ENCODE measurements around the gene ACVR1C. TPM values are rescaled to one million over a fixed set of nuclear protein-coding genes. Genes with fewer than 3 reads are reported as not detected.
A peak's percentile ranks its signal among the peaks of the same experiment; 100 is the strongest.

The ACVR1C gene
- total RNA-seq, 1 experiment from 2014 or later = 0.40 TPM

DNA sequence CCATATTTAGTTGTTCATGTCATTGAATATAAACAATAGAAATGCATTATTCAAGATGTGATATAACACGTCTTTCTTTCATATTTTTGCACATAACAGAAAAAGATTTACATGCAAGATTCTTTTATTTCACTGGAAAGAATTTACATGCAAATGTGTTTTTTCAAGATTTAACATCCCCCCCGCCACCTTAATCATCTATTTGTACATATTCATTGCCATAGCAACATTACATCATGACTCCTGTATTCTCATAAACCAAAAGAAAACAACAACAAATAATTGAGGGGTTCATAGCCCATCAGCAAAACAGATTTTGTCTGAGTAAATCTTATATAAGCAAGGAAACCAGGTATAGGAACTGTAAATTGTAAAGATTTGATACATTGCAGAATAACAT lies 3.2 kb upstream of the ACVR1C start:
- H3K4me1 ChIP-seq (ENCODE audit: insufficient read depth, low read length) = peaks cover 9% of the 10 kb centered on the region; the same call in 1 of the 2 replicates
- H3K4me2 ChIP-seq (ENCODE audit: low read length) = no peak overlapping the region
- TF ChIP-seq, protein P1, sequence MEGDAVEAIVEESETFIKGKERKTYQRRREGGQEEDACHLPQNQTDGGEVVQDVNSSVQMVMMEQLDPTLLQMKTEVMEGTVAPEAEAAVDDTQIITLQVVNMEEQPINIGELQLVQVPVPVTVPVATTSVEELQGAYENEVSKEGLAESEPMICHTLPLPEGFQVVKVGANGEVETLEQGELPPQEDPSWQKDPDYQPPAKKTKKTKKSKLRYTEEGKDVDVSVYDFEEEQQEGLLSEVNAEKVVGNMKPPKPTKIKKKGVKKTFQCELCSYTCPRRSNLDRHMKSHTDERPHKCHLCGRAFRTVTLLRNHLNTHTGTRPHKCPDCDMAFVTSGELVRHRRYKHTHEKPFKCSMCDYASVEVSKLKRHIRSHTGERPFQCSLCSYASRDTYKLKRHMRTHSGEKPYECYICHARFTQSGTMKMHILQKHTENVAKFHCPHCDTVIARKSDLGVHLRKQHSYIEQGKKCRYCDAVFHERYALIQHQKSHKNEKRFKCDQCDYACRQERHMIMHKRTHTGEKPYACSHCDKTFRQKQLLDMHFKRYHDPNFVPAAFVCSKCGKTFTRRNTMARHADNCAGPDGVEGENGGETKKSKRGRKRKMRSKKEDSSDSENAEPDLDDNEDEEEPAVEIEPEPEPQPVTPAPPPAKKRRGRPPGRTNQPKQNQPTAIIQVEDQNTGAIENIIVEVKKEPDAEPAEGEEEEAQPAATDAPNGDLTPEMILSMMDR (conservative IDR thresholded peaks at IDR 0.05; ENCODE audit: low read depth, low read length) = no peak
- TF ChIP-seq EZH2phosphoT487 (IDR thresholded peaks at IDR 0.05; ENCODE audit: borderline replicate concordance, low read length) (no peak), EZH2 (IDR thresholded peaks at IDR 0.05; ENCODE audit: low read length, unreplicated experiment) (no peak)
- H3K4me3 ChIP-seq (ENCODE audit: low read length) = no peak overlapping the region
- no peaks in the 10 kb centered on the region for H3K79me2 ChIP-seq (ENCODE audit: low read length)
- DNase-seq = no peak
- H3K9ac ChIP-seq (ENCODE audit: low read length) = no peak overlapping the region
- H3K36me3 ChIP-seq (ENCODE audit: low read depth, low read length) = no peaks in the 10 kb centered on the region
- H3K27ac ChIP-seq (ENCODE audit: low read length) = no peak overlapping the region
- no peaks in the 10 kb centered on the region for H3K9me2 ChIP-seq (replicated peaks; ENCODE audit: low read length)
- peaks cover 18% of the 10 kb centered on the region for H3K27me3 ChIP-seq (ENCODE audit: low read length)
- H3K9me3 ChIP-seq (ENCODE audit: low read length) = no peaks in the 10 kb centered on the region
- no peaks in the 10 kb centered on the region for H4K20me1 ChIP-seq (ENCODE audit: low read length)
- no peak overlapping the region for H2AFZ ChIP-seq (ENCODE audit: low read length)
- no TSS peak for BruUV-seq (replicated peaks)
- no peaks in the 10 kb centered on the region for H3F3A ChIP-seq (ENCODE audit: low read length, unreplicated experiment)
- ATAC-seq = no peak
- intact Hi-C loops (cut with micrococcal nuclease) = no loop called here
- ChIA-PET CTCF (no interaction called here), POLR2A (ENCODE audit: unreplicated experiment) (interaction anchor here (0.6 kb wide), 1 partner anchor 141 kb away, joined by 3 read pairs; no protein-coding TSS in a partner anchor)

DNA sequence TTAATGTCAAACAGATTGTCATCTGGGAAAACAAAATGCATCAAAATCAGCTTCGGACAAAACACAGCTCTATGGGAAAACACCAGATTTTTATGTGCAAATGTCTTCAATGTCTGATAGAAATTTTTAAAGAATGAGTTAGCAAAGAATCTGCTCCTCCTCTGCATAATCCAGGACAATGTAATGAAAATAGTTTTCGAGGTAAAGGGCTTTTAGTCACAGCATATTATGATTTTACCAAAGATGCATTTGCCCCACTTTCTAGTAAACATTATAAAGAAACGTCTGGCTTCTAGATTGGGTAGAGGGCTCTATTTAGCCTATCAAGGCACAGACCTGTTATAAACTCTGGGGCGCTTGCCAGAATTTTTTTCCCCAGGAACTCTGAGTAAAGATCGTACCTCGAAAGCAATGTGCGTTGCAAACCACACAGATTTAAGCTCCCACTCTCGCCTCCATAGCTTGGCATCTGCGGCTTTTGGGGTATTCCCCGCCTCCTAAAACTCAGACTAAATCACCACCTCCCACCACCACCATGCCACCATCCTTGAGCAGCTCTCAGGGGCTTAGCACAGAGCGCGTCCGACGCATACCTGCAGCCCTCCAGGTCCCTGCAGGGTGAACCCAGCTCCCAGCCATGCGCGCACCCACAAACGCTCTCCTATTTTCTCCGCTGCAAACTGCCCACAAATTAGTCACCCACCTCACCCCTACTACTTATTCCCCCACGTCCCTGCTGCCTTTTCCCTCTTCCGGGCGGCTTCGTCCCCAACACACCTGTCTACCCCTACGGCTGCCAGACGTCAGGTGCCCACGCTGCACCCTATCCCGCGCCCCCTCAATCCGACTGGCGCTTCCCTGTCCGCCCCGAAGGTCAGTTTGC lies 829 bp downstream of the ACVR1C start:
- no peaks in the 10 kb centered on the region for H3K36me3 ChIP-seq (ENCODE audit: low read depth, low read length)
- DNase-seq (peak; percentile 16), ATAC-seq (peak; percentile 8; the same call in 1 of the 2 replicates)
- no TSS peak for BruUV-seq (replicated peaks)
- H3K9ac ChIP-seq (ENCODE audit: low read length) = no peak overlapping the region
- TF ChIP-seq EZH2phosphoT487 (IDR thresholded peaks at IDR 0.05; ENCODE audit: borderline replicate concordance, low read length) = no peak
- no peak for TF ChIP-seq EZH2 (IDR thresholded peaks at IDR 0.05; ENCODE audit: low read length, unreplicated experiment)
- TF ChIP-seq, protein P1 (conservative IDR thresholded peaks at IDR 0.05; ENCODE audit: low read depth, low read length) = no peak
- no peaks in the 10 kb centered on the region for H3K79me2 ChIP-seq (ENCODE audit: low read length)
- ChIA-PET POLR2A (ENCODE audit: unreplicated experiment) (no interaction called here), CTCF (interaction anchor here (0.6 kb wide), 2 partner anchors 131 to 278 kb away, joined by 3 to 4 read pairs; no protein-coding TSS in a partner anchor)
- H3K4me3 ChIP-seq (ENCODE audit: low read length) = peak overlapping the region; percentile 71
- H3K4me1 ChIP-seq (ENCODE audit: insufficient read depth, low read length) = peaks cover 9% of the 10 kb centered on the region; the same call in 1 of the 2 replicates
- peak overlapping the region; percentile 99 for H3K4me2 ChIP-seq (ENCODE audit: low read length)
- peak overlapping the region; percentile 98 for H2AFZ ChIP-seq (ENCODE audit: low read length)
- H3F3A ChIP-seq (ENCODE audit: low read length, unreplicated experiment) = no peaks in the 10 kb centered on the region
- H3K27me3 ChIP-seq (ENCODE audit: low read length) = peaks cover 25% of the 10 kb centered on the region
- H3K9me3 ChIP-seq (ENCODE audit: low read length) = no peaks in the 10 kb centered on the region
- H4K20me1 ChIP-seq (ENCODE audit: low read length) = no peaks in the 10 kb centered on the region
- H3K9me2 ChIP-seq (replicated peaks; ENCODE audit: low read length) = no peaks in the 10 kb centered on the region
- intact Hi-C loops (cut with micrococcal nuclease) = loop anchor here (5.0 to 10.0 kb wide), 3 partner anchors 107 to 384 kb away; no protein-coding TSS in a partner anchor
- H3K27ac ChIP-seq (ENCODE audit: low read length) = no peak overlapping the region
